OCI-LY1 (cell line): Measurements from ENCODE around the gene PHF19.

Source experiments
- H2AFZ ChIP-seq: fragments of 200-600 bp; sonication (generic), shearing (Covaris generic); 2 replicates; pipeline ENCODE4 v1.6.0; 2014; ENCODE audit warnings: antibody characterized with exemption, mild to moderate bottlenecking, low read length
- H3F3A ChIP-seq: fragments of 200-600 bp; sonication (generic), shearing (Covaris generic); 2 replicates; pipeline ENCODE4 v1.6.0; 2014; ENCODE audit warnings: mild to moderate bottlenecking, antibody characterized with exemption, low read length, moderate library complexity; ENCODE audit not compliant: insufficient read depth
- H3K27ac ChIP-seq: fragments of 200-600 bp; sonication (generic); 2 replicates; pipeline ENCODE4 v1.5.1; 2014; ENCODE audit warnings: low read length, mixed run types, mild to moderate bottlenecking, low read depth; ENCODE audit not compliant: poor library complexity, severe bottlenecking
- H3K27me3 ChIP-seq: fragments of 200-600 bp; sonication (generic); 2 replicates; pipeline ENCODE4 v1.6.0; 2014; ENCODE audit warnings: antibody characterized with exemption, mild to moderate bottlenecking, low read length, moderate library complexity; ENCODE audit not compliant: insufficient read depth
- H3K36me3 ChIP-seq: fragments of 200-600 bp; sonication (generic); 2 replicates; pipeline ENCODE4 v1.6.1; 2014; ENCODE audit warnings: mild to moderate bottlenecking, antibody characterized with exemption, low read length, moderate library complexity, mixed read lengths; ENCODE audit not compliant: insufficient read depth
- H3K4me1 ChIP-seq: fragments of 200-600 bp; sonication (generic); 2 replicates; pipeline ENCODE4 v1.5.1; 2014; ENCODE audit warnings: mild to moderate bottlenecking, low read length, moderate library complexity; ENCODE audit not compliant: insufficient read depth, severe bottlenecking
- H3K4me2 ChIP-seq: fragments of 200-600 bp; sonication (generic), shearing (Covaris generic); 2 replicates; pipeline ENCODE4 v1.6.1; 2014; ENCODE audit warnings: low read length
- H3K4me3 ChIP-seq: fragments of 200-600 bp; sonication (generic); 2 replicates; pipeline ENCODE4 v1.5.1; 2014; ENCODE audit warnings: low read length, low read depth, mild to moderate bottlenecking, mixed read lengths; ENCODE audit not compliant: poor library complexity, severe bottlenecking
- H3K79me2 ChIP-seq: fragments of 200-600 bp; shearing (Covaris generic); 2 replicates; pipeline ENCODE4 v1.6.1; 2016; ENCODE audit warnings: mixed run types, low read length, mixed read lengths; ENCODE audit not compliant: insufficient read depth
- H3K9ac ChIP-seq: fragments of 200-600 bp; sonication (generic), shearing (Covaris generic); 2 replicates; pipeline ENCODE4 v1.6.1; 2014; ENCODE audit warnings: mild to moderate bottlenecking, low read length, mixed read lengths
- H3K9me2 ChIP-seq: fragments of 200-600 bp; sonication (generic), shearing (Covaris generic); 2 replicates; pipeline ENCODE4 v1.6.1; 2014; ENCODE audit warnings: low read depth, mild to moderate bottlenecking, low read length, mixed read lengths
- H3K9me3 ChIP-seq: fragments of 200-600 bp; shearing (Covaris generic); 2 replicates; pipeline ENCODE4 v1.6.1; 2014; ENCODE audit warnings: low read length, mixed read lengths
- H4K20me1 ChIP-seq: fragments of 200-600 bp; sonication (generic), shearing (Covaris generic); 2 replicates; pipeline ENCODE4 v1.6.0; 2016; ENCODE audit warnings: mild to moderate bottlenecking, low read length; ENCODE audit not compliant: insufficient read depth
- CTCF ChIP-seq: fragments of 200-600 bp; sonication (generic), shearing (Covaris generic); IDR thresholded peaks from 2 replicates; pipeline ENCODE4 v1.5.1; 2017; ENCODE audit warnings: mild to moderate bottlenecking, antibody characterized with exemption, low read length, moderate library complexity, mixed read lengths
- EZH2 ChIP-seq: fragments of 200-600 bp; sonication (generic), shearing (Covaris generic); IDR thresholded peaks from 2 replicates; pipeline ENCODE4 v1.8.0; 2017; ENCODE audit warnings: borderline replicate concordance, mixed run types, mild to moderate bottlenecking, antibody characterized with exemption, low read length, moderate library complexity, mixed read lengths

Gene PHF19

DNA sequence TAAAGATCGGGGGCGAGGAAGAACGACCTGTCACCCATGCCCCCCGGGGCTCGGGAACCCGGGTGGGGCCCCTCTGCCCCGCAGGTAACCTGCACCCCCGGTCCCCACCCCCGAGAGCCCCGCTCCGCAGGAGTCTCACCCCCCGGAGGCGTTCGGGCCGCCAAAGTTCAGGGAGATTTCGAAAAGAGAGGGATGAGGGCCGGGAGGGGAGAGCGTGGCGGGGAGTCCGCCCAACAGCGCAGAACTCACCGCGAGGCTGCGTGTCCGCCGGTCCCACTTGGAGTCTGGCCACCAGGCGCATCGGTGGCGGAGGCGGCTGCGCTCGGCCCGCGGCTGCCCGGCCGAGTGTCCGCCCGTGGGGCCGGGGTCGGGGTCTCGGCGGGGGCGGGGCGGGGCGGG lies at the start of gene PHF19:
TSS of gene PHF19 (minus strand) at position 347 of the 399 bp plus-strand sequence. CDS start 2,447 bp downstream, outside the sequence.
- Histone ChIP-seq H2AFZ (no peak within 1 kb of the TSS), H3K4me2 (peak within 1 kb of the TSS; percentile 100), H3K27me3 (no peaks in the 10 kb centered on the region), H3K9me3 (no peaks in the 10 kb centered on the region), H3F3A (peaks cover 6% of the 10 kb centered on the region; the same call in 1 of the 2 replicates), H3K4me1 (peaks cover 42% of the 10 kb centered on the region), H3K9ac (peak within 1 kb of the TSS; percentile 100), H3K36me3 (peaks cover 30% of the 10 kb centered on the region; the same call in 1 of the 2 replicates), H3K9me2 (no peaks in the 10 kb centered on the region), H3K79me2 (no peaks in the 10 kb centered on the region), H4K20me1 (no peaks in the 10 kb centered on the region), H3K4me3 (peak within 1 kb of the TSS; percentile 94), H3K27ac (peak within 1 kb of the TSS; percentile 97)
- TF ChIP-seq EZH2 (no peak), CTCF (no peak)

DNA sequence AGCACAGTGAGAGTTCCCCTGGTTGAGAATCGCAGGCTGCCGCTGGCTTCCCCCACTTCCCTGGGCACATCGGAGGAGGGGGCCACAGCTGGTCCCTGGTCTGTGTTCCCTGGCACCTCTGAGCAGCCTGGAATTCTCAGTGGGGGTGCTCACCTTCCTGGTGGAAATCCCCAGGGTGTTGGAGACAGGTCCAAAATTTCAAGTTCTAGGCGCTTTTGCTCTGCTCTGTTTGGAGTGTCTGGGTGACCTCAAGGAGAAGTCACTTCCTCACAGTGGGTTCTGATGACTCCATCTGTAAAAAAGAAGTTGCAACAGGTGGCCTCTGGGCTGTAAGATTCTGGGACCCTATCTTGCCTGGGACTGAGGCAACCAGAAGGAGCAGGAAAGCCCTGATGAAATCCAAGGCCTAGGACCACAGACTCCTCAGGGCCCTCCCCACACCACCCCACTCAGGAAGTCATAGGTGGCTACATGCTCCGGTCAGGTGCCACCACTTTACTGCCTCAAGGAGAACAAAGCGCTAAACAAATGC lies 49.5 kb upstream of the PHF19 start, which contains the start of gene TRAF1:
TSS of gene TRAF1 (minus strand) at position 400 of the 532 bp plus-strand sequence. CDS start 721 bp downstream, outside the sequence.
- peak within 1 kb of the TSS; percentile 76 for H3K27ac ChIP-seq
- H3K4me3 ChIP-seq: peak within 1 kb of the TSS; percentile 62
- H3K27me3 ChIP-seq: no peaks in the 10 kb centered on the region
- no peak within 1 kb of the TSS for H2AFZ ChIP-seq
- no peaks in the 10 kb centered on the region for H4K20me1 ChIP-seq
- H3K36me3 ChIP-seq: no peaks in the 10 kb centered on the region; the same call in 1 of the 2 replicates
- peaks cover 5% of the 10 kb centered on the region; the same call in 1 of the 2 replicates for H3F3A ChIP-seq
- H3K9ac ChIP-seq: peak within 1 kb of the TSS; percentile 78
- H3K4me2 ChIP-seq: peak within 1 kb of the TSS; percentile 86
- H3K9me2 ChIP-seq: no peaks in the 10 kb centered on the region
- no peaks in the 10 kb centered on the region for H3K9me3 ChIP-seq
- no peaks in the 10 kb centered on the region for H3K79me2 ChIP-seq
- TF ChIP-seq CTCF: no peak
- TF ChIP-seq EZH2: no peak
- H3K4me1 ChIP-seq: peaks cover 59% of the 10 kb centered on the region

GRCh38 chr9:120925535-120926396 lies 48.8 kb upstream of the PHF19 start:
- Histone ChIP-seq H3K4me1 (peaks cover 52% of the 10 kb centered on the region), H4K20me1 (no peaks in the 10 kb centered on the region), H2AFZ (no peak overlapping the region)

More at GRCh38 chr9:120925535-120926396, 48.8 kb upstream of the PHF19 start:
- Histone ChIP-seq H3K9ac (peak overlapping the region; percentile 28; the same call in 1 of the 2 replicates), H3K4me2 (peak overlapping the region; percentile 86), H3K4me3 (no peak overlapping the region), H3K9me2 (no peaks in the 10 kb centered on the region), H3K79me2 (no peaks in the 10 kb centered on the region), H3K27me3 (no peaks in the 10 kb centered on the region), H3K27ac (peak overlapping the region; percentile 76), H3K9me3 (no peaks in the 10 kb centered on the region), H3K36me3 (no peaks in the 10 kb centered on the region; the same call in 1 of the 2 replicates), H3F3A (no peaks in the 10 kb centered on the region)
- TF ChIP-seq EZH2: no peak
